Measurements from ENCODE around the gene CCR1.
A peak's percentile ranks its signal among the peaks of the same experiment; 100 is the strongest.

Gene CCR1

GRCh38 chr3:46208167-46208704, at the start of gene CCR1:
TSS of gene CCR1 (minus strand) at chr3:46208313. CDS start at chr3:46204313, 4,000 bp downstream.
- DNase-seq (ENCODE audit: low spot score), result peak; percentile 3

GRCh38 chr3:46252980-46253379, 44.9 kb upstream of the CCR1 start:
- DNase-seq (ENCODE audit: low spot score), result no peak

- DNase-seq (ENCODE audit: low spot score), result no peak
Measured at GRCh38 chr3:46245146-46245545, 37.0 kb upstream of the CCR1 start.

- no peak for DNase-seq (ENCODE audit: low spot score)
Measured at GRCh38 chr3:46243560-46243959, 35.4 kb upstream of the CCR1 start.

- no peak for DNase-seq (ENCODE audit: low spot score)
Measured at GRCh38 chr3:46242120-46242519, 34.0 kb upstream of the CCR1 start, which contains the start of gene CCR3. TSS of gene CCR3 (plus strand) at chr3:46242460. CDS start at chr3:46265159, 22,699 bp downstream.

GRCh38 chr3:46239952-46240351, 31.8 kb upstream of the CCR1 start:
- no peak for DNase-seq (ENCODE audit: low spot score)

- DNase-seq (ENCODE audit: low spot score), result no peak
Measured at GRCh38 chr3:46239301-46239938, 31.3 kb upstream of the CCR1 start.

GRCh38 chr3:46238386-46238785, 30.3 kb upstream of the CCR1 start:
- DNase-seq (ENCODE audit: low spot score), result no peak

GRCh38 chr3:46236294-46237054, 28.4 kb upstream of the CCR1 start:
- DNase-seq (ENCODE audit: low spot score), result no peak

- DNase-seq (ENCODE audit: low spot score), result no peak
Measured at GRCh38 chr3:46235425-46235824, 27.3 kb upstream of the CCR1 start.

GRCh38 chr3:46233194-46233593, 25.1 kb upstream of the CCR1 start:
- DNase-seq (ENCODE audit: low spot score), result no peak

GRCh38 chr3:46231323-46231722, 23.2 kb upstream of the CCR1 start:
- no peak for DNase-seq (ENCODE audit: low spot score)

GRCh38 chr3:46228260-46229242, 20.4 kb upstream of the CCR1 start:
- DNase-seq (ENCODE audit: low spot score), result no peak

GRCh38 chr3:46222435-46223161, 14.5 kb upstream of the CCR1 start:
- DNase-seq (ENCODE audit: low spot score), result no peak

GRCh38 chr3:46221938-46222337, 13.8 kb upstream of the CCR1 start:
- DNase-seq (ENCODE audit: low spot score), result no peak

- no peak for DNase-seq (ENCODE audit: low spot score)
Measured at GRCh38 chr3:46221391-46221790, 13.3 kb upstream of the CCR1 start.

- DNase-seq (ENCODE audit: low spot score), result no peak
Measured at GRCh38 chr3:46218196-46218709, 10.1 kb upstream of the CCR1 start.

- DNase-seq (ENCODE audit: low spot score), result no peak
Measured at GRCh38 chr3:46215810-46216414, 7.8 kb upstream of the CCR1 start.

GRCh38 chr3:46214751-46215352, 6.7 kb upstream of the CCR1 start:
- peak; percentile 6 for DNase-seq (ENCODE audit: low spot score)

- no peak for DNase-seq (ENCODE audit: low spot score)
Measured at GRCh38 chr3:46213201-46213600, 5.1 kb upstream of the CCR1 start.
